Measurements from ENCODE around the gene DLX3.

DLX3 gene

DNA sequence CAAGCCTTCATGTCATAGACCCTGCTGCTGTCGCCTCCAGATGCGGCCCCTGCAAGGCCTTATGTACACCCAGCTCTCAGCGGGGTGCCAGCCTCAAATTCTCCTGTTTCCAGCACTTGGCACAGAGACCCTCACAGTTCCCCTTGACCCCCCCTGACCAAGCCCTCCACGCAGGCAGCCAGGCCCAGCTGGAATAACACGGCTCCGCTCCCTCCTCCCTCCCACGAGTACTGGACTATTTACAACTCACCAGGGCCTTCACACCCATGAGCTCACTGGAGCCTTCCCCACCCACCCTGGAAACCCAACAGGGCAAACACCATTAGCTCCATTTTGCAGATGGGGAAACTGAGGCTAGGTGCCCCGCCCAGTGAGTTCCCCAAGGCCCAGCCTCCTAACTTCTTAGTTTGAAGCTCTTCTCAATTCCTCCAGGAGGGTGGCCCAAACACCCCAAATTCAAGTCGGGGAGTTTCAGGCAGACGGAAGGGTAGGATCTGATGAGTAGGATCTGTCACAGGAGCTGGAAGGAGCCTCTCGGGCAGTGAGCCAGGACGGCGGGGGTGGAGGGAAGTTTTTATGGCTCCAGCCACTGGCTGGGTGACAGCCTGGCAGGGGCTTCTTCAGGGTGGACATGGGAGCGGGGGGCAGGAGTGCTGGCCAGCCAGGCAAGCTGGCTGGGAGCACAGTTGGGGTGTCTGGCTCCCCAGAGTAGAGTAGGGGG, 43.5 kb downstream of the DLX3 start:
- DNase-seq = no peak

DNA sequence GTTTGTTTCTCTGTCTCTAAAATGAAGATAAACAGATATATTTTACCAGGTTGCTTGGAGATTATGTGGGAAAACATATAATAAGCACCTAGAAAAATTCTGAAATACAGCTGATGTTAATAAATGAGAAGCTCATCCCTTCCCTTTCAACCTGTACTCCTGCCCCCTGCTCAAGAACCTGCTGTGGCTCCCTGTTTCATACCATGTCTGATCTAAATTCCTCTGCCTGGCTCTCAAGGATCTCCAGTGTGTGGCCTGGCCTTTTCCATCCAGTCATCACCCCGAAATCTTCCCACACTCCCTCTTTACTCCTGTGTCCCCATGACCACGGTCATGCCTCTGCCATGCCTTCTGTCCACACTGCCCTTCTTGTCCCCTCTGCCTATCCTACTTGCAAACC, 45.4 kb downstream of the DLX3 start:
- no peak for DNase-seq

DNA sequence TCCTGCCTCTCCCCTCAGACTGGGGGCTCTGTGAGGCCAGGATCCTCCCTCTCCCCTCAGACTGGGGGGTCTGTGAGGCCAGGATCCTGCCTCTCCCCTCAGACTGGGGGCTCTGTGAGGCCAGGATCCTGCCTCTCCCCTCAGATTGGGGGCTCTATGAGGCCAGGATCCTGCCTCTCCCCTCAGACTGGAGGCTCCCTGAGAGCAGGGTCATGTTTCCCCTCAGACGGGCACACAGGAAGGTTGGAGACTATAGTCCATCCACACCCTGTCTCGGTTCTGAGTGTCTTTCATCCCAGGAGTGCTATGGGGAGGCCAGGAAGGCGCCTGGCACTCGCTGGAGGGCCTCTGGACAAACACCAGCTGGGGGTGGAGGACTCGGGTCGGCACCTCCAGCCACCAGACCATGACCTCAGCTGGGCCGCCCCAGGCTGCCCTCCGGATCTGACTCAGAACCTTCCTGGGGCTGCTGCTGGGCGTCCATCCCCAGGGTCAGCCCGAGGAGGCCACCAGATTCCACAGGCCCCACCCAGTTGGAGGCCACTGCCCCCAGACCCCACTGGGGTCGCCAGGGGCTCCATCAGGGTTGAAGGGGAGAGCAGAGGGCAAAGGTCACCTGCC, 48.0 kb downstream of the DLX3 start:
- DNase-seq = no peak

DNA sequence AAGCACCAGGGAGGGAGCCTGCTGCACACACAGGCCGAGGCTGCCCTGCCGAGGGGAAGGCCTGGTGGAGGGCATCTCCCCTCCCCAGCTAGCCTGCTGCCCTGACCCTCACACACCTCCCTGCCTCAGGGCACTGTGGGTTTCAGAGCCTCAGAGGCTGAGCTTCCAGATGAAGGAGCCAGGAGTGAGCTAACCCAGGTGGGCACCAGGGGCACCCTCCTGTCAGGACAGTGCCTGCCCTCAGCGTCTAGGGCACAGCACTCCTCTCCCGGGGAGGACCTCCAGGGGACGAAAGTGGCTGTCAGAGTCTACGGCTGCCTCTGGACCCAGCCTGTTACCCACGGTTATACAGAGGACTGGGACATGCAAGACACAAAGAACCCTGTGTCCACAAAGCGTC, 48.8 kb downstream of the DLX3 start:
- no peak for DNase-seq

DNA sequence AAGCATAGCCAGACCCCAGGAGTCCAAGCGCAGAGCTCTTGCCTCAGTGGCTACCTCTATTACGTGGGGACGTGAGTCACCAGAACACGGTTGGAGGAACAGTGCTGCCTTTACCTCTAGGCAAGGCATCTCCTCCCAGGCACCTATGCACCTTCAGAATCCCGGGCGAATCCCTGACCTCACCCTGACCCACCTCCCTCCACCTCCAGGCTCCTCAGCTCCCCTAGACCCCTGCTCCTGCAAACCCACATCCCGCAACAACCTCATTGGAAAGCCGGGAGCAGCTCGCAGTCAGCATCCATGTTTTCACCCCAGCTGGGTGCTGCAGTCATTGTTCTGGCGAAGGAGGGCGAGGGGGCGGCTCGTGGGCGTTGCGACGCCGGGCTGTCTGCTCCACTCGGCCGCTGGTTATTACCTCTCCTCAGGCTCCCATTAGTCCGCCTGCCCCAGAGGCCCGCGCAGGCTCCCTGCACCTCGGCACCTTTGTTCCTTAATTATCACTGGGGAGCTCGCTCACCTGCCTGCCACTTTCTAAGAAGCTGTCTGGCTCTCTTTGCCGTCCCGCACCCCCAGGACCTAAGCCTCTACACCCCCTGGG, 50.7 kb downstream of the DLX3 start:
- DNase-seq = no peak

DNA sequence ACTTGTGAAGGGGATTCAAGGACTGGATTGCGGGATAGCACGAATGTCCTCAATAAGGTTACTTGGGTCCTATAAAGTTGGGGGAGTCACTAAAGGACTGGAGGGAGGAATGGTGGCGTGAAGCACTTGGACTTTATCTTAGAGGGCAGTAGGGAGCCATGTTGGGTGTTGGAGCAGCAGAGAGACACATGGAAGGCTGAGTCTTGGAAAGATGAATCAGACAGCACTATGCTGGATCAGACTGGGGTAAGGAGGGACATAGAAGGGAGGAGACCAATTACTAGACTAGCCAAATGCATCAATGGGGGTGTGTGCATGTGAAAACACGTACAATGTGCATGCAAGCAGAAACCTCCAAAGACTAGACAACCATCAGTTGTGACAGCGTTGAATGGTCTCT, 52.1 kb downstream of the DLX3 start:
- DNase-seq = no peak

DNA sequence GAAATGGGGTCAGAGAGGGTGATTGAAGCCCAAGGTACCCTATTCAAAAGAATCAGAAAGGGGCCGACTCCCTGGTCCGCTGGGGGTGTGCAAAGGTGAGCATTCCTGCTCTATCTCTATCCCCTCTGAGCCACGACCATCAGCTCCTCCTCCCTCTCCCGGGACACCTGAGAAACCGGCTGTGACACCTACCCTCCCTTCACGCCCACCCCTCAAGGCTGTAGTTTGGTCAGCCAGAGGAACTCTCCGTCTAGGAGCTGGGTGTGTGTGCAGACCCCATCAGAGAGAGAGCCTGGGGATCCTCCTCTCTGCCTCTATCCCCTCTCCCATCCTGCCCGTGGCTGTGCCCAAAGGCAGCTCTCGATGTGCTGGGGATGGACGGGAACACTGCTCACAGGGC, 53.6 kb downstream of the DLX3 start:
- no peak for DNase-seq
